HG02840 (cell line): ENCODE data around the gene RBPJL.

ENCODE experiments used
- ATAC-seq: cut with Tn5 transposase; IDR thresholded peaks from one replicate; pipeline ENCODE4 v1.9.1; 2021; ENCODE audit warnings: mild to moderate bottlenecking, moderate library complexity, moderate number of reproducible peaks; ENCODE audit not compliant: unreplicated experiment, low FRiP score

Gene RBPJL

GRCh38 chr20:45306431-45306982, at the start of gene RBPJL:
Gene RBPJL (plus strand): TSS chr20:45306840. CDS start chr20:45306923, 83 bp downstream.
- no peak for ATAC-seq

- no peak for ATAC-seq
Observed at GRCh38 chr20:45257161-45257560, 49.5 kb upstream of the RBPJL start.

- ATAC-seq = no peak
Observed at GRCh38 chr20:45257711-45258110, 48.9 kb upstream of the RBPJL start.

- no peak for ATAC-seq
Observed at GRCh38 chr20:45258259-45258658, 48.4 kb upstream of the RBPJL start.

GRCh38 chr20:45258664-45259063, 48.0 kb upstream of the RBPJL start:
- ATAC-seq = no peak

GRCh38 chr20:45263556-45264266, 42.9 kb upstream of the RBPJL start:
- ATAC-seq = no peak

GRCh38 chr20:45266977-45267376, 39.7 kb upstream of the RBPJL start:
- no peak for ATAC-seq

GRCh38 chr20:45268531-45268930, 38.1 kb upstream of the RBPJL start:
- ATAC-seq = no peak

GRCh38 chr20:45269056-45269455, 37.6 kb upstream of the RBPJL start:
- no peak for ATAC-seq

- ATAC-seq = no peak
Observed at GRCh38 chr20:45269754-45270270, 36.8 kb upstream of the RBPJL start.

- ATAC-seq = no peak
Observed at GRCh38 chr20:45275338-45275737, 31.3 kb upstream of the RBPJL start.

- ATAC-seq = no peak
Observed at GRCh38 chr20:45279992-45280391, 26.6 kb upstream of the RBPJL start.

GRCh38 chr20:45282700-45283550, 23.7 kb upstream of the RBPJL start:
- ATAC-seq = no peak

GRCh38 chr20:45283551-45284057, 23.0 kb upstream of the RBPJL start:
- ATAC-seq = no peak

- no peak for ATAC-seq
Observed at GRCh38 chr20:45288376-45288775, 18.3 kb upstream of the RBPJL start.

- ATAC-seq = no peak
Observed at GRCh38 chr20:45288860-45289259, 17.8 kb upstream of the RBPJL start.

GRCh38 chr20:45289942-45290676, 16.5 kb upstream of the RBPJL start:
- no peak for ATAC-seq

- ATAC-seq = no peak
Observed at GRCh38 chr20:45290677-45291355, 15.8 kb upstream of the RBPJL start.

- ATAC-seq = no peak
Observed at GRCh38 chr20:45291526-45291925, 15.1 kb upstream of the RBPJL start.

GRCh38 chr20:45292343-45292742, 14.3 kb upstream of the RBPJL start:
- no peak for ATAC-seq
